Measurements from ENCODE around the gene NFE2L2.

NFE2L2 gene

GRCh38 chr2:177256026-177256425 is 8.5 kb downstream of the NFE2L2 start:
- Histone ChIP-seq H4K20me1 (ENCODE audit: insufficient read depth, low read length) (peaks cover 64% of the 10 kb centered on the region), H3K4me1 (ENCODE audit: low read length) (no peaks in the 10 kb centered on the region), H3K9me3 (replicated peaks; ENCODE audit: insufficient read depth, low read length) (no peaks in the 10 kb centered on the region), H3K79me2 (ENCODE audit: low read length) (peaks cover 100% of the 10 kb centered on the region), H3K4me3 (ENCODE audit: low read length) (no peak overlapping the region), H3K9me2 (replicated peaks; ENCODE audit: insufficient read depth, low read length) (no peaks in the 10 kb centered on the region), H3F3A (ENCODE audit: insufficient read depth, low read length) (no peaks in the 10 kb centered on the region), H3K36me3 (replicated peaks; ENCODE audit: insufficient read depth, low read length) (no peaks in the 10 kb centered on the region), H2AFZ (ENCODE audit: low read length) (no peak overlapping the region), H3K27me3 (replicated peaks; ENCODE audit: insufficient read depth, low read length) (no peaks in the 10 kb centered on the region), H3K27ac (ENCODE audit: low read length) (no peak overlapping the region), H3K4me2 (ENCODE audit: low read depth, low read length) (no peak overlapping the region), H3K9ac (ENCODE audit: low read length) (no peak overlapping the region)
- DNase-seq = no peak
- TF ChIP-seq EZH2 (optimal IDR thresholded peaks at IDR 0.05; ENCODE audit: low read depth, low read length) (no peak), CTCF (IDR thresholded peaks at IDR 0.05; ENCODE audit: low read length) (no peak), EZH2phosphoT487 (IDR thresholded peaks at IDR 0.05; ENCODE audit: low read length) (no peak)

GRCh38 chr2:177255227-177255601 is 9.3 kb downstream of the NFE2L2 start:
- no peak overlapping the region for H3K4me2 ChIP-seq (ENCODE audit: low read depth, low read length)
- H3K27ac ChIP-seq (ENCODE audit: low read length) = no peak overlapping the region
- H3K27me3 ChIP-seq (replicated peaks; ENCODE audit: insufficient read depth, low read length) = no peaks in the 10 kb centered on the region
- TF ChIP-seq EZH2phosphoT487 (IDR thresholded peaks at IDR 0.05; ENCODE audit: low read length) (no peak), EZH2 (optimal IDR thresholded peaks at IDR 0.05; ENCODE audit: low read depth, low read length) (no peak), CTCF (IDR thresholded peaks at IDR 0.05; ENCODE audit: low read length) (no peak)
- no peaks in the 10 kb centered on the region for H3F3A ChIP-seq (ENCODE audit: insufficient read depth, low read length)
- no peak overlapping the region for H3K4me3 ChIP-seq (ENCODE audit: low read length)
- H2AFZ ChIP-seq (ENCODE audit: low read length) = no peak overlapping the region
- no peaks in the 10 kb centered on the region for H3K36me3 ChIP-seq (replicated peaks; ENCODE audit: insufficient read depth, low read length)
- peaks cover 69% of the 10 kb centered on the region for H4K20me1 ChIP-seq (ENCODE audit: insufficient read depth, low read length)
- DNase-seq = no peak
- peaks cover 100% of the 10 kb centered on the region for H3K79me2 ChIP-seq (ENCODE audit: low read length)
- H3K9me3 ChIP-seq (replicated peaks; ENCODE audit: insufficient read depth, low read length) = no peaks in the 10 kb centered on the region
- no peak overlapping the region for H3K9ac ChIP-seq (ENCODE audit: low read length)
- H3K4me1 ChIP-seq (ENCODE audit: low read length) = no peaks in the 10 kb centered on the region
- no peaks in the 10 kb centered on the region for H3K9me2 ChIP-seq (replicated peaks; ENCODE audit: insufficient read depth, low read length)

GRCh38 chr2:177254433-177255226 is 9.9 kb downstream of the NFE2L2 start:
- Histone ChIP-seq H3K4me1 (ENCODE audit: low read length) (no peaks in the 10 kb centered on the region), H3K4me2 (ENCODE audit: low read depth, low read length) (no peak overlapping the region)
- no peak for DNase-seq

More at GRCh38 chr2:177254433-177255226, 9.9 kb downstream of the NFE2L2 start:
- H3K27ac ChIP-seq (ENCODE audit: low read length) = no peak overlapping the region
- H3K36me3 ChIP-seq (replicated peaks; ENCODE audit: insufficient read depth, low read length) = no peaks in the 10 kb centered on the region
- H3K9me3 ChIP-seq (replicated peaks; ENCODE audit: insufficient read depth, low read length) = no peaks in the 10 kb centered on the region
- H3K9me2 ChIP-seq (replicated peaks; ENCODE audit: insufficient read depth, low read length) = no peaks in the 10 kb centered on the region
- no peaks in the 10 kb centered on the region for H3F3A ChIP-seq (ENCODE audit: insufficient read depth, low read length)
- no peak overlapping the region for H3K4me3 ChIP-seq (ENCODE audit: low read length)
- no peak overlapping the region for H3K9ac ChIP-seq (ENCODE audit: low read length)
- TF ChIP-seq EZH2phosphoT487 (IDR thresholded peaks at IDR 0.05; ENCODE audit: low read length) (no peak), CTCF (IDR thresholded peaks at IDR 0.05; ENCODE audit: low read length) (peak; percentile 48; the same call in 1 of the 2 replicates)
- no peaks in the 10 kb centered on the region for H3K27me3 ChIP-seq (replicated peaks; ENCODE audit: insufficient read depth, low read length)
- no peak overlapping the region for H2AFZ ChIP-seq (ENCODE audit: low read length)
- H3K79me2 ChIP-seq (ENCODE audit: low read length) = peaks cover 100% of the 10 kb centered on the region
- peaks cover 66% of the 10 kb centered on the region for H4K20me1 ChIP-seq (ENCODE audit: insufficient read depth, low read length)

Measured in MM.1S (cell line).